Gastrocnemius medialis (tissue), 4 donors: Measurements from ENCODE around the gene ANKRD12. TPM values are rescaled to one million over a fixed set of nuclear protein-coding genes. Genes with fewer than 3 reads are reported as not detected.

Experiments used
- ATAC-seq, 2 donors: fragments of 150-250 bp; one replicate each; pipeline ENCODE4 v1.9.1; 2016
- DNase-seq, 2 donors: peaks; one replicate each; pipeline ENCODE4 v3.0.0-alpha.2; 2019
- H3K27ac ChIP-seq, 4 donors: fragments of 200-600 bp; sonication (generic); 1 replicate in 1 of 4; 2 replicates in 3 of 4; pipeline ENCODE4 v1.5.1; 2016 to 2018; ENCODE audit warnings: mild to moderate bottlenecking in 2 of 4, moderate library complexity in 1 of 4
- H3K27me3 ChIP-seq, 3 donors: fragments of 200-600 bp; sonication (generic) in 2 of 3; 1 replicate in 1 of 3; 2 replicates in 2 of 3; pipeline versions ENCODE4 v1.5.1 to v1.6.0; 2016 to 2019; ENCODE audit warnings: mild to moderate bottlenecking in 1 of 3, moderate library complexity in 1 of 3
- H3K36me3 ChIP-seq, 2 donors: fragments of 200-600 bp; sonication (generic) in 1 of 2; one replicate each; pipeline ENCODE4 v1.5.1; 2017 to 2018
- H3K4me1 ChIP-seq, 2 donors: fragments of 200-600 bp; sonication (generic) in 1 of 2; one replicate each; pipeline ENCODE4 v1.5.1; 2016 to 2017; ENCODE audit warnings: mild to moderate bottlenecking in 2 of 2
- H3K4me3 ChIP-seq, 4 donors: fragments of 200-600 bp; sonication (generic) in 3 of 4; 1 replicate in 1 of 4; 2 replicates in 3 of 4; pipeline ENCODE4 v1.5.1; 2016 to 2019; ENCODE audit warnings: mild to moderate bottlenecking in 2 of 4
- H3K9me3 ChIP-seq, 3 donors: fragments of 200-600 bp; sonication (generic) in 2 of 3; 1 replicate in 1 of 3; 2 replicates in 2 of 3; pipeline ENCODE4 v1.5.1; 2016 to 2019
- POLR2A ChIP-seq, 2 donors: fragments of 450-650 bp; IDR thresholded peaks; one replicate each; pipeline ENCODE4 v1.6.1; 2017; ENCODE audit warnings: antibody characterized with exemption in 2 of 2, mild to moderate bottlenecking in 2 of 2, moderate library complexity in 2 of 2
- in situ Hi-C, 4 donors: fragments of 200-750 bp; cut with MboI; loops; one replicate each; pipeline versions ENCODE4 v1.15.0 to v1.8.0; 2017; ENCODE audit warnings: low sequenced_read_pairs in 4 of 4
- intact Hi-C: fragments of 100-400 bp; cut with DNase I; formaldehyde crosslinking; loops from one replicate; pipeline ENCODE4 v1.15.1; 2023; ENCODE audit warnings: low total_unique reads
- total RNA-seq, 4 donors: library from RNA; depleted of rRNA; stranded (reverse); fragments of >200 nt; gene quantifications; one replicate each; pipeline versions ENCODE4 v1.1.0 to v1.2.3, GENCODE V29; 2016
- TF ChIP-seq, protein P1 (sequence below), 5 experiments: fragments of 450-650 bp in 3 of 5; fragments of 200-600 bp in 2 of 5; sonication (generic) in 2 of 5; IDR thresholded peaks in 4 of 5; conservative IDR thresholded peaks in 1 of 5; 1 replicate in 4 of 5; 2 replicates in 1 of 5; pipeline ENCODE4 v1.5.1; 2016 to 2019; ENCODE audit warnings: antibody characterized with exemption in 5 of 5, mild to moderate bottlenecking in 3 of 5, moderate library complexity in 3 of 5

Gene ANKRD12
- total RNA-seq, 4 donors from 2014 or later, result 26.9 to 40.1 (median 36.7) TPM

- TF ChIP-seq, protein P1, sequence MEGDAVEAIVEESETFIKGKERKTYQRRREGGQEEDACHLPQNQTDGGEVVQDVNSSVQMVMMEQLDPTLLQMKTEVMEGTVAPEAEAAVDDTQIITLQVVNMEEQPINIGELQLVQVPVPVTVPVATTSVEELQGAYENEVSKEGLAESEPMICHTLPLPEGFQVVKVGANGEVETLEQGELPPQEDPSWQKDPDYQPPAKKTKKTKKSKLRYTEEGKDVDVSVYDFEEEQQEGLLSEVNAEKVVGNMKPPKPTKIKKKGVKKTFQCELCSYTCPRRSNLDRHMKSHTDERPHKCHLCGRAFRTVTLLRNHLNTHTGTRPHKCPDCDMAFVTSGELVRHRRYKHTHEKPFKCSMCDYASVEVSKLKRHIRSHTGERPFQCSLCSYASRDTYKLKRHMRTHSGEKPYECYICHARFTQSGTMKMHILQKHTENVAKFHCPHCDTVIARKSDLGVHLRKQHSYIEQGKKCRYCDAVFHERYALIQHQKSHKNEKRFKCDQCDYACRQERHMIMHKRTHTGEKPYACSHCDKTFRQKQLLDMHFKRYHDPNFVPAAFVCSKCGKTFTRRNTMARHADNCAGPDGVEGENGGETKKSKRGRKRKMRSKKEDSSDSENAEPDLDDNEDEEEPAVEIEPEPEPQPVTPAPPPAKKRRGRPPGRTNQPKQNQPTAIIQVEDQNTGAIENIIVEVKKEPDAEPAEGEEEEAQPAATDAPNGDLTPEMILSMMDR (IDR thresholded peaks at IDR 0.05 in 4 of 5, conservative IDR thresholded peaks at IDR 0.05 in 1 of 5), result no peak
- no peak for TF ChIP-seq POLR2A (IDR thresholded peaks at IDR 0.05)
- ATAC-seq, result no peak
- Histone ChIP-seq H3K27ac (no peak overlapping the region), H3K4me1 (no peaks in the 10 kb centered on the region), H3K36me3 (no peaks in the 10 kb centered on the region), H3K9me3 (no peaks in the 10 kb centered on the region), H3K27me3 (no peaks in the 10 kb centered on the region), H3K4me3 (no peak overlapping the region)
- intact Hi-C loops (no loop called here), in situ Hi-C loops (no loop called here)
- no peak for DNase-seq
These were observed 159.8 kb downstream of the ANKRD12 start for GRCh38 chr18:9296233-9297006.

DNA sequence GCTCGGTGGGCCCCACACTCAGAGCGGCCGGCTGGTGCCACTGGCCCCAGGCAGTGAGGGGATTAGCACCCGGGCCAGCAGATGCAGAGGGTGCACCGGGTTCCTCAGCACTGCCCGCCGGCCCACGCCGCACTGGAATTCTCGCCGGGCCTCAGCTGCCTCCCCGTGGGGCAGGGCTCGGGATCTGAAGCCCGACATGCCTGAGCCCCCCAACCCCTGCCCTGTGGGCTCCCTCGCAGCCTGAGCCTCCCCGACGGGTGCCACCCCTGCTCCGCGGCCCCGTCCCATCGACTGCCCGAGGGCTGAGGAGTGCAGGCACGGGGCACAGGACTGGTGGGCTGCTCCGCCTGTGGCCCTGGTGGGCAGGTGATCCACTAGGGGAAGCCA lies 160.4 kb downstream of the ANKRD12 start:
- no peaks in the 10 kb centered on the region for H3K9me3 ChIP-seq
- DNase-seq (no peak), ATAC-seq (no peak)
- no peak overlapping the region for H3K4me3 ChIP-seq
- TF ChIP-seq, protein P1 (IDR thresholded peaks at IDR 0.05 in 4 of 5, conservative IDR thresholded peaks at IDR 0.05 in 1 of 5), result no peak
- intact Hi-C loops (no loop called here), in situ Hi-C loops (no loop called here)
- H3K4me1 ChIP-seq, result no peaks in the 10 kb centered on the region
- no peaks in the 10 kb centered on the region for H3K27me3 ChIP-seq
- no peaks in the 10 kb centered on the region for H3K36me3 ChIP-seq
- H3K27ac ChIP-seq, result no peak overlapping the region

DNA sequence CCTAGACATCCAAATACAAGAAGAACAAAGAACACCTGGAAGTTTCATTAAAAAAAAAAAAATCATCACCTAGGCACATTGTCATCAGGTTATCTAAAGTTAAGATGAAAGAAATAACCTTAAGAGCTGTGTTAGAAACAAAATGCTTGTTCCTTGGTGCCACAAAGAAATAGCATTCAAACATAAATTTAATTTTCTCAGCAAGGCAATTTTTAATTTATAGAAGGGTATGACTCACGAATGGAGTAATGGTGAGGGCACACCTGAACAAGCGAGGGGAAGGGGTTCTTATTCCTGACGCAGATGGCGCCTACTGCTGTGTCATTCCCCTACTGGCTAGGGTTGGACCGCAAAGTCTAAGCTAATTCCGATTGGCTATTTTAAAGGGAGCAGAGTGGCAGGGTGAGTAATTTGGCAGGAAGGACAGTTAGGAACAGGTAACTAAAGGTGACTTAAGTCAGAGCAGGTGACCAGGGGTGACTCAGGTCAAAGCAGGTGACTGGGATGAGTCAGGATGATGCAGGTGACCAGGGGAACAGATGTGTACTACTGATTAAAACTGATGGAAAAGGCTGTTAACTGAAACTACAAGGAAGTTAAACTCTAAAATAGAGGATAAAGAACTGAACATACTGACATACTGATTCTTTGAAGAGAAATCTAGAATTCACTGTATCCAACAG lies 167.9 kb downstream of the ANKRD12 start:
- intact Hi-C loops, result no loop called here
- TF ChIP-seq, protein P1 (IDR thresholded peaks at IDR 0.05 in 4 of 5, conservative IDR thresholded peaks at IDR 0.05 in 1 of 5), result no peak
- no peak for TF ChIP-seq POLR2A (IDR thresholded peaks at IDR 0.05)
- no peak for ATAC-seq

DNA sequence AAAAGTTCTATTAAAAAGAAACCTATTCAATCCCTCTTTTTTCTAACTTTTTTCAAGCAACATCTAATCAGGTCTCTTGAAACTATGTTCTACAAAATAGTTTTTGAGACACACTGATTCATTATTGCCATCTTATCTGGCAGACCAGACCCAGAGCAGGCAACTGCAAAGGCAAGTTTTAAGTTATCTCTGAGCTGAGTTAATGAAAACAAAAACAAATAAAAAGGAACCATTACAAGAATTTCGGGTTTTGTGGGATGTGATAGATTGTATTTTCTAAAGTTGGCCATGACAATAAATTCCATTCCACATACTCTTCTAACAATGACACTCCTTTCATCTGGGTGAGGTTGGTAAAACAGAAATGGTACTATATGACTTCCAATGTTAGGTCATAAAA lies 182.8 kb downstream of the ANKRD12 start:
- no peaks in the 10 kb centered on the region for H3K9me3 ChIP-seq
- intact Hi-C loops (no loop called here), in situ Hi-C loops (no loop called here)
- no peak for DNase-seq
- H3K27me3 ChIP-seq, result no peaks in the 10 kb centered on the region
- H3K4me3 ChIP-seq, result no peak overlapping the region
- no peak for ATAC-seq
- H3K27ac ChIP-seq, result no peak overlapping the region
- no peak for TF ChIP-seq POLR2A (IDR thresholded peaks at IDR 0.05)
- TF ChIP-seq, protein P1 (IDR thresholded peaks at IDR 0.05 in 4 of 5, conservative IDR thresholded peaks at IDR 0.05 in 1 of 5), result no peak
- no peaks in the 10 kb centered on the region for H3K4me1 ChIP-seq
- no peaks in the 10 kb centered on the region for H3K36me3 ChIP-seq

More for the DNA sequence above, 167.9 kb downstream of the ANKRD12 start:
- no peak for DNase-seq
- Histone ChIP-seq H3K4me1 (no peaks in the 10 kb centered on the region), H3K36me3 (no peaks in the 10 kb centered on the region), H3K9me3 (no peaks in the 10 kb centered on the region), H3K27ac (no peak overlapping the region), H3K27me3 (no peaks in the 10 kb centered on the region), H3K4me3 (no peak overlapping the region)
- in situ Hi-C loops, result no loop called here
